HG03064 (cell line): Measurements from ENCODE around the gene ITPR1.
"Not testable (repeated sequence)": the region's sequence is repeated elsewhere in the genome, so short reads cannot be mapped to it uniquely, and the experiment has no call there.

Experiments used
- ATAC-seq: cut with Tn5 transposase; IDR thresholded peaks from one replicate; pipeline ENCODE4 v1.9.1; 2021; ENCODE audit warnings: low read depth; ENCODE audit not compliant: unreplicated experiment

The ITPR1 gene

GRCh38 chr3:4588466-4588865 lies 95.3 kb downstream of the ITPR1 start:
- no peak for ATAC-seq

DNA sequence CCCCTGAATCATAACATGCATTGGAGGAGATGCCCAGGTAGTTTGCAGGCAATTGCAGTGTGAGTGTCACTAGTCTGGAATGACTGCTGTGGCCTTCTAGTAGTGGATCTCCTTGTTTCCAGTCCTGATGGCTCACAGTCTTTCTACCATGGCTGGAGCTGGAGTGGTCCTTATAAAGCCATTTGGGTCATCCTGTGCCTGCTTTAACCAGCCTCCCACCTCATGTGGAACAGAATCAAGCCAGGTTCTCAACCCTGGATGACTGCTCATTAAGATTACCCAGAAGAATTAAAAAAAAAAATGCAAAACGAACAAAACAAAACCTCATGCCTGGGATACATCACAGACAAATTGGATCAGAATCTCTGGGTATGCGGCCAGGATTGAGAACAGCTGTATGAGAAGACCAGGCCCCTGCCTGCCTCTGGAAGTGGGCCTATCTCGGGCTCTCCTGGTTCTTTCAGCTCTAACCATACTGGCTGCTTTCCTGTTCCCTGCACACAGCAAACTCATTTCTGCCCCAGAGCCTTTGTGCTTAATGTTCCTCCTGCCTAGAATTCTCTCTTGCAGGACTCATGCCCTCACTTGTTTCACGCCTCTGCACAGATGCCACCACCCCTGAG lies 96.4 kb downstream of the ITPR1 start:
- ATAC-seq: no peak

GRCh38 chr3:4590849-4591248 lies 97.7 kb downstream of the ITPR1 start:
- ATAC-seq: not testable (repeated sequence)

DNA sequence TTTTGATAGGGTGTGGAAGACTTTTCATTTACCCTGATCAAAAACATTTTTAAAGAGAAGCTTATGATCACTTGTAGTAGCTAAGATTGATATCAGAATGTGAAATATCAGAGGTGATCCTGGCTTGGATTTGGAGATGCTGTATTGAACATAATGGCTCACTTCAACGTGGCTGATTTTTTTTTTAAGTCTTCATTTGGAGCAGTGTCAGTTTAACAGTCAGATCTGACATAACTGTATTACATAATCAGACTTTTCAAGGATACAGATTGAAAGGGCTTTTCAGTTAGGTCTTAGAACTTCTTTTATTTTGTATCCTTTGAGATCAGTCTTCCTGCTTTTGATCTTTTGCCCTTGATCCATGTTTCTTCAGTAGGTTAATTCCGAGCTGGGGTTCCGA lies 98.5 kb downstream of the ITPR1 start:
- no peak for ATAC-seq

DNA sequence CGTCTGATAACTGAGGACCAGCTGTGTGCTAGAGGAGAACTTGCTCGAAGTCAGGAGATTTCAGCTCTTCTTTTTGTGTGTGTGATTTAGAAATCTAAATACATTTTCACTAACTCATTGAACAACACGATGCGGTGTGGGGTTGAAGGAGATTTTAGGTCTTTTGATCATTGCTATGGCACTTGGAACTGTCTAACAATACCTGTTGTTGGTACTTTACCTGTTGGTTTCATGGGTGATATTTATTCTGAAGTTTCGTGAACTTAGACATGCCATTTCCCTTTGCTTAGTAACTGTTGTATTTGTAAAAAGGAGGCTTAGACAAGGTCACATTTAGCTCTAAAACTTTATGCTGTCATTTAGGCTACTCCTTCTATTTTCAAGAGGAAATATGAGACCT lies 99.9 kb downstream of the ITPR1 start:
- no peak for ATAC-seq

- no peak for ATAC-seq
Observed at GRCh38 chr3:4595710-4596113, 102.6 kb downstream of the ITPR1 start.

- no peak for ATAC-seq
Observed at GRCh38 chr3:4596612-4597011, 103.5 kb downstream of the ITPR1 start.

- ATAC-seq: no peak
Observed at GRCh38 chr3:4597208-4597985, 104.2 kb downstream of the ITPR1 start.

DNA sequence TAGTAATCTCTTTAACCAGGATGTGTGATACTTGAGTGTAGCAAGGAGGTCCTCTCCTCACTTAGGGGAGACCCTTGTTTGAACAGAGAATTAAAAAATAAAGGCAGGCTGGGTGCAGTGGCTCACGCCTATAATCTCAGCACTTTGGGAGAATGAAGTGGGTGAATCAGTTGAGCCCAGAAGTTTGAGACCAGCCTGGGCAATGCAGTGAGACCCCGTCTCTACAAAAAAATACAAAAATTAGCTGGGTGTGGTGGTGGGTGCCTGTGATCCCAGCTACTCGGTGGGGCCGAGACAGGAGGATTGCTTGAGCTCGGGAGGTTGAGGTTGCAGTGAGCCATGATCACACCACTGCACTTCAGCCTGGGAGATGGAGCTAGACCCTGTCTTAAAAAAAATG lies 105.1 kb downstream of the ITPR1 start:
- not testable (repeated sequence) for ATAC-seq

DNA sequence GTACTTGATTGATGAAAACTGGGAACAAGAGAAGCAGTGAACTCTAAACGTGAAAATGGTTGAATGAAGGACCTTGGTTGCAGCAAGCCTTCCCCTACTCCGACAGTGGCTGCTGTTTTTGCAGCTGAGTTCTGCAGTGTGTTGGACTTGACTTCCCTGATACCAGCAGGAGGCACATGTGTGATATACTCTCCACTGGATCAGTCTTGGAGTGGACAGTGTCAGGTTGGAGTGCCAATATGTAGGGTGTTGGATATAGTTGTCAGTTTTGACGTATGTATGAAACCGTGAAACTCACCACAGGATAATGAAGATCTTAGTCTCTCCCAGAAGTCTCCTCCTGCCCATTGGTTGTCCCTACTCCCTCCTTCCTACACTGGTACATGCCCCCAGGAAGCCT lies 106.5 kb downstream of the ITPR1 start:
- ATAC-seq: no peak

DNA sequence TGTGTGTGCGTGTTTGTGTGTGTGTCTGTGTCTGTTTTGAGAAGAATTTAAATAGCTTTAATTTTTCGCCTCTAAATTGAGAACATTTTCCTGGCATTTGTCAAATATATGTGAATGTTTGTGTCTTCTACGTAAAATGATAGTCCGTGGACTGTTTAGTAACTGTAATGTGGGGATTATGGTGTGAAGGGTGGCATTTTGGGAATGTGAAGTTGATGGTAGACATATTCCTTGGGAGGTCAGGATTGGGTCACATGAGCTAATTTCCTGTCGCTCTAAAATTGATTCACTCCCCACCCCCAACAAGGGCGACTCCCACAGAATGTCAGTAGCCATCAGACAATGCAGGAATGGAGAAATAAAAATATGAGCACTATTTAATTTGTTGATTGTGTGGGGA lies 107.3 kb downstream of the ITPR1 start:
- ATAC-seq: no peak

DNA sequence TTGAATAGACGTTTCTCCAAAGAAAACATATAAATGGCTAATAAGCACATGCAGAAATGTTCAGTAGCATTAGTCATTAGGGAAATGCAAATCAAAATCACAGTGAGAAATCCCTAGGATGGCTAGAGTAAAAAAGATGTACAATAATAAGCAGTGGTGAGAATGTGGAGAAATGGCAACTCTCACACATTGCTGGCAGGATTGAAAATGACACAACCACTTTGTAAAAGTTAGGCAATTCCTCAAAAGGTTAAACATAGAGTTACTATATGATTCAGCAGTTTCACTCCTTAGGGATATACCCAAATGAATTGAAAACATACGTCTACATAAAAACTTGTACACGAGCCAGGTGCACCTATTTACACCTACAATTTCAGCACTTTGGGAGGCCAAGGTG lies 108.7 kb downstream of the ITPR1 start:
- no peak for ATAC-seq

GRCh38 chr3:4604693-4605092 lies 111.5 kb downstream of the ITPR1 start:
- no peak for ATAC-seq

- no peak for ATAC-seq
Observed at GRCh38 chr3:4606911-4607310, 113.8 kb downstream of the ITPR1 start.

DNA sequence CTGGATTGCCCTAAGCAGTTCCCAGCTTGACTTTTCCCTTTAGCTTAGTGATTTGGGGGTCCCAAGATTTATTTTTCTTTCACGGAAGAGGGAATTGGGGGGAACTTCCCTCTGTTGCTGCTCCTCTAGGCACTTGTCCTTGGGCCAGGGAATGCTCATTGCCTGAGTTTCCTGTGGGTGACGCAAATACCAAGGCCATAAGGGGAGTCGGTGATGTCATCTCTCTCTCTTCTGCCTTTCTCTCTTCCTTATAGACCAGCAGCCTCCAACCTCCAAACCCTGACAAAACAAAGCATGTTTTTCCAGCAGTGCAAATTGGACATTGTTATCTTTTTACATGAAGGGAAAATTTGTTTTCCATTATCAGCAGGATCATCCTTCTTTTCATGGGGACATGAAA lies 120.2 kb downstream of the ITPR1 start:
- ATAC-seq: no peak

DNA sequence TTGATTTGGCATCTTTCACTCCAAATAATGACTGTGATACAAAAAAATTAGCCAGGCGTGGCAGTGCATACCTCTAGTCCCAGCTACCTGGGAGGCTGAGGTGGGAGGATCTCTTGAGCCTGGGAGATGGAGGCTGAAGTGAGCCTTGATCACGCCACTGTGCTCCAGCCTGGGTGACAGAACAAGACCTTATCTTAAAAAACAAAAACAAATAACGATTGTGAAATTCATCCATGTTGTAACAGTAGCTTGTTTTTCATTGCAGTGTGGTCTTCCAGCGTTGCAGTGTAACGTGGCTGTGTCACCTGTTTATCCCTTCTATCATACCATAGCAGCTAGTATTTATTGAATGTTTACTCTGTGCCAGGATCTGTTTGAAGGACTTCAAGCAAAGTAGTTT lies 120.9 kb downstream of the ITPR1 start:
- ATAC-seq: no peak

- ATAC-seq: no peak
Observed at GRCh38 chr3:4614927-4615326, 121.8 kb downstream of the ITPR1 start.

DNA sequence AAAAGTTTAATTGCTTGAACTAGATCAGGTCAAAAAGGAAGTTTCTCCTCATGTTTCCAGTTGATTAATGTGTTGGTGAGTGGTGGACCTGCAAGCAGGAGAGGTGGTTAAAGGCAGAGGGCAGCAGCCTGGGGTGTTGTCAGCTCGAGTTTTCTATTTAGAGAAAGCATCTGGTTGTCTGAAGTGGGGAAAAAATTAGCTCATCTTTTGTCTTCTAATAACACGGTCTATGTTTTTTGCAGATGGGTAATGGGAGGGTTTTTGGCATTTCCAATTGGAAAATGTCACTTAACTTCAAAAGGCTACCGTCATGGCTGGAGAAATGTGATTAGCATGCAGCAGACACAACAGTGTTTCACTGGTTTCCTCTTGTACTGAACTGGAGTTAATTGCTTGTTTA lies 122.6 kb downstream of the ITPR1 start:
- ATAC-seq: no peak

DNA sequence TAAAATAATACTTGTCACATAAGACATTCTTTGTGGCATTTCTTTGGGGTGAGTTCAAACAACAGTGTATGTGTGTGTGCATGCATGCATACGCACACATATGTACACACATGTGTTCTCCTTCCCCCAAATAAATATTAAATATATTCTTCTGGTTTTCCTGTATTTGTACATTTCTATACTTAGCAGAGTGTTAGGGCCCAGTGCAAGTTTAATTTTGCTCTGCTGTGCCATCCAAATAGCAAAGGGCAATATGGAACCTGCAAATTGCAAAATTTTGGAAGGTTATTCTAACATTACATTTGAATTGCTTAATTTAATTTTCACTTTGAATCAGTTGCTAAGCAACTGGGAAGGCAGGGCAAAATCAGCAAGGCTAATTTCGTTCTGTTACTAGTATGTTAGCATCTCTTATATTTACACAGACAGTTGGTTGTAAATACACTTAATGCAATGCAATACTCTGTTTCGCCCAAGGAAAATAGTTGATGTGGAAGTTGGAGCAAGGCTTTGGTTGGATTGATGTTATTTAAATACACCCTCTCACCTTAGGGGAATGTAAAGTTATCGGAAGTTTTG lies 130.4 kb downstream of the ITPR1 start:
- ATAC-seq: no peak

GRCh38 chr3:4627651-4628375 lies 134.7 kb downstream of the ITPR1 start:
- no peak for ATAC-seq
